ENCODE results near the gene PLD3. TPM values are rescaled to one million over a fixed set of nuclear protein-coding genes. Genes with fewer than 3 reads are reported as not detected.

The PLD3 gene
- polyA plus RNA-seq, 1 experiment: 395 TPM

DNA sequence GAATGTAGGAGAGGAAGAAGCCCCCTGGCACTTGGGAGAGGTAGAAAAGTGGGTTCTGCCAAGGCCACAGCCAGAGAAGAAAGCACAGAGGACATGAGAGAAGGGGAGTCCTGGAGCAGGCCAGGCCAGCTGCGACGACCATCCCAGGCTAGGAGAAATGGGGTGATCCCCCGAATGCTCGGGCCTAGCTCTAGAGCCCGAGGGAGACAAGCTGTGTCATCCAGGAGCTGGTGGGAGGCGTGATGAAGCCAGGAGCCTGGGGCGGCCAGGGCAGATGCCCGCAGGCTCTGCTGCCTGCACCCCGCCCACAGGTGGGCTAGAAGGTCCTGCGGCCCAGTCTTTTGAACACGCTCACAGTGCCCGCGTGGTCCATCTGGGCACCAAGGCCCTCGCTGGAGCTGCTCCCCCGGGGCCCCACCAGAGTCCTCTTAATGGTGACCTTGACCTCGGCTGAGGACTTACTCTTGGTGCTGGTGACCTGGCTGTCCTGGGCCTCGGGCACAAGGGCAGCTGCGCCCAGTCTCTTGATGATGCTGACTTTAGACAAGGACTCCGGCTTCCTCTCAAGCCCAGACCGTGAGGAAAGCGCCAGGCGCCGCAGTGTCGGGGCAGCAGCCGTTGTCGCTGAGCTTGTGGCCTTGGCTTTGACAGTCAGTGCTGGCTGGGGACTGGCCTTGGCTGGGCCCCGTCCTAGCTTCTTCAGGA, 26.8 kb upstream of the PLD3 start:
- ChIA-PET CTCF (interaction anchor here (1.4 kb wide), 1 partner anchor 16 kb away, joined by 4 read pairs; no protein-coding TSS in a partner anchor), POLR2A (no interaction called here)
- Histone ChIP-seq H3K9me3 (ENCODE audit: control insufficient read depth, insufficient read depth, low read length) (no peaks in the 10 kb centered on the region), H3K27me3 (ENCODE audit: control insufficient read depth, insufficient read depth, low read length) (no peaks in the 10 kb centered on the region), H3K4me3 (ENCODE audit: low read depth, low read length) (no peak overlapping the region), H3K27ac (ENCODE audit: low read depth, low read length) (no peak overlapping the region)
- DNase-seq (ENCODE audit: low read depth, low spot score): no peak
- TF ChIP-seq, protein P1, sequence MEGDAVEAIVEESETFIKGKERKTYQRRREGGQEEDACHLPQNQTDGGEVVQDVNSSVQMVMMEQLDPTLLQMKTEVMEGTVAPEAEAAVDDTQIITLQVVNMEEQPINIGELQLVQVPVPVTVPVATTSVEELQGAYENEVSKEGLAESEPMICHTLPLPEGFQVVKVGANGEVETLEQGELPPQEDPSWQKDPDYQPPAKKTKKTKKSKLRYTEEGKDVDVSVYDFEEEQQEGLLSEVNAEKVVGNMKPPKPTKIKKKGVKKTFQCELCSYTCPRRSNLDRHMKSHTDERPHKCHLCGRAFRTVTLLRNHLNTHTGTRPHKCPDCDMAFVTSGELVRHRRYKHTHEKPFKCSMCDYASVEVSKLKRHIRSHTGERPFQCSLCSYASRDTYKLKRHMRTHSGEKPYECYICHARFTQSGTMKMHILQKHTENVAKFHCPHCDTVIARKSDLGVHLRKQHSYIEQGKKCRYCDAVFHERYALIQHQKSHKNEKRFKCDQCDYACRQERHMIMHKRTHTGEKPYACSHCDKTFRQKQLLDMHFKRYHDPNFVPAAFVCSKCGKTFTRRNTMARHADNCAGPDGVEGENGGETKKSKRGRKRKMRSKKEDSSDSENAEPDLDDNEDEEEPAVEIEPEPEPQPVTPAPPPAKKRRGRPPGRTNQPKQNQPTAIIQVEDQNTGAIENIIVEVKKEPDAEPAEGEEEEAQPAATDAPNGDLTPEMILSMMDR (IDR thresholded peaks at IDR 0.05; ENCODE audit: low read depth, low read length): no peak

GRCh38 chr19:40322271-40322610, 26.3 kb upstream of the PLD3 start:
- no peak overlapping the region for H3K27ac ChIP-seq (ENCODE audit: low read depth, low read length)
- ChIA-PET POLR2A (no interaction called here), CTCF (interaction anchor here (1.4 kb wide), 1 partner anchor 17 kb away, joined by 4 read pairs; no protein-coding TSS in a partner anchor)
- TF ChIP-seq, protein P1 (IDR thresholded peaks at IDR 0.05; ENCODE audit: low read depth, low read length): no peak
- no peak for DNase-seq (ENCODE audit: low read depth, low spot score)
- no peaks in the 10 kb centered on the region for H3K9me3 ChIP-seq (ENCODE audit: control insufficient read depth, insufficient read depth, low read length)
- no peak overlapping the region for H3K4me3 ChIP-seq (ENCODE audit: low read depth, low read length)
- H3K27me3 ChIP-seq (ENCODE audit: control insufficient read depth, insufficient read depth, low read length): no peaks in the 10 kb centered on the region

GRCh38 chr19:40322951-40323615, 25.4 kb upstream of the PLD3 start:
- H3K27ac ChIP-seq (ENCODE audit: low read depth, low read length): no peak overlapping the region
- DNase-seq (ENCODE audit: low read depth, low spot score): no peak
- no peaks in the 10 kb centered on the region for H3K27me3 ChIP-seq (ENCODE audit: control insufficient read depth, insufficient read depth, low read length)
- no peaks in the 10 kb centered on the region for H3K9me3 ChIP-seq (ENCODE audit: control insufficient read depth, insufficient read depth, low read length)
- ChIA-PET POLR2A (no interaction called here), CTCF (interaction anchor here (0.6 kb wide), 1 partner anchor 226 kb away, joined by 9 read pairs; no protein-coding TSS in a partner anchor)
- H3K4me3 ChIP-seq (ENCODE audit: low read depth, low read length): no peak overlapping the region
- TF ChIP-seq, protein P1 (IDR thresholded peaks at IDR 0.05; ENCODE audit: low read depth, low read length): no peak

DNA sequence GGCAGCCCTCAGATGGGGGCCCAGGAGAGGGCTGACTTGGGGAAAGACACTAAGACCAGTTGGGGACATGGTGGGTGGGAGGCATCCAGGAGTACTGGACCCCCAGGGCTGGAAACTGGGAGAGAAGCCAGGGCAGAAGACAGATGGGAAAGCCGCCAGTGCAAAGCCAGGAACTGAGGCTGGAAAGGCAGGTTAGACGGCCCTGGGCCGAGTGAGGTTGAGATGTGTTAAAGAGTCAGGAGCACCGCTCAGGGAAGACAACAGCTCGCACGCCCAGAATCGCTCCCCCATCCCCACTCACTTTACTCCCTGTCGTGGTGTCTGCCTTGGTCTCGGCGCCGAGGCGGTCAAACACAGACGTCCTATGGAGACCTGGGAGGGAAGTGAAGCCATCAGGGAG, 24.8 kb upstream of the PLD3 start:
- CTCF ChIA-PET: no interaction called here
- Histone ChIP-seq H3K9me3 (ENCODE audit: control insufficient read depth, insufficient read depth, low read length) (no peaks in the 10 kb centered on the region), H3K27me3 (ENCODE audit: control insufficient read depth, insufficient read depth, low read length) (no peaks in the 10 kb centered on the region), H3K27ac (ENCODE audit: low read depth, low read length) (no peak overlapping the region), H3K4me3 (ENCODE audit: low read depth, low read length) (no peak overlapping the region)
- TF ChIP-seq, protein P1 (IDR thresholded peaks at IDR 0.05; ENCODE audit: low read depth, low read length): no peak
- DNase-seq (ENCODE audit: low read depth, low spot score): no peak
- POLR2A ChIA-PET: no interaction called here

- ChIA-PET CTCF (interaction anchor here (1.2 kb wide), 1 partner anchor 21 kb away, joined by 3 read pairs; no protein-coding TSS in a partner anchor), POLR2A (no interaction called here)
- no peak for DNase-seq (ENCODE audit: low read depth, low spot score)
- TF ChIP-seq, protein P1 (IDR thresholded peaks at IDR 0.05; ENCODE audit: low read depth, low read length): no peak
- H3K9me3 ChIP-seq (ENCODE audit: control insufficient read depth, insufficient read depth, low read length): no peaks in the 10 kb centered on the region
- no peak overlapping the region for H3K4me3 ChIP-seq (ENCODE audit: low read depth, low read length)
- H3K27me3 ChIP-seq (ENCODE audit: control insufficient read depth, insufficient read depth, low read length): no peaks in the 10 kb centered on the region
- no peak overlapping the region for H3K27ac ChIP-seq (ENCODE audit: low read depth, low read length)
Measured at GRCh38 chr19:40326201-40326600, 22.3 kb upstream of the PLD3 start.
